SK-N-SH treated with all-trans-retinoic acid at 6 μM for 48 hours (cell line): Measurements from ENCODE around the gene KCNH1.

Experiments
- ATAC-seq: fragments of 200-7000 bp; cut with Tn5 transposase; 3 replicates; pipeline ENCODE4 v1.9.1; 2020; ENCODE audit warnings: mild to moderate bottlenecking, moderate library complexity
- BACH2 ChIP-seq: fragments of 250-450 bp; sonication (Bioruptor Pico); IDR thresholded peaks from 2 replicates; pipeline ENCODE4 v1.9.0; 2021; ENCODE audit warnings: mild to moderate bottlenecking, borderline replicate concordance
- CREB5 ChIP-seq: fragments of 250-450 bp; sonication (Bioruptor Pico); IDR thresholded peaks from 2 replicates; pipeline ENCODE4 v1.5.1; 2020; ENCODE audit warnings: low read depth, mild to moderate bottlenecking, moderate library complexity
- CSDC2 ChIP-seq: fragments of 250-450 bp; sonication (Bioruptor Pico); IDR thresholded peaks from 2 replicates; pipeline ENCODE4 v1.5.0; 2020; ENCODE audit warnings: mild to moderate bottlenecking, moderate library complexity
- CSRNP3 ChIP-seq: fragments of 250-450 bp; sonication (Bioruptor Pico); IDR thresholded peaks from 2 replicates; pipeline ENCODE4 v1.5.1; 2021; ENCODE audit warnings: mild to moderate bottlenecking, moderate library complexity
- ESRRG ChIP-seq: fragments of 250-450 bp; sonication (Bioruptor Pico); IDR thresholded peaks from 2 replicates; pipeline ENCODE4 v1.6.1; 2021; ENCODE audit warnings: mild to moderate bottlenecking
- GLIS3 ChIP-seq: fragments of 250-450 bp; sonication (Bioruptor Pico); IDR thresholded peaks from 2 replicates; pipeline ENCODE4 v1.5.0; 2020; ENCODE audit warnings: mild to moderate bottlenecking, moderate library complexity
- ISL1 ChIP-seq: fragments of 250-450 bp; sonication (Bioruptor Pico); IDR thresholded peaks from 2 replicates; pipeline ENCODE4 v2.1.2; 2022; ENCODE audit warnings: mild to moderate bottlenecking, moderate library complexity
- OSR1 ChIP-seq: fragments of 250-450 bp; sonication (Bioruptor Pico); IDR thresholded peaks from 2 replicates; pipeline ENCODE4 v1.8.0; 2022; ENCODE audit warnings: moderate library complexity, mild to moderate bottlenecking, inconsistent platforms
- PATZ1 ChIP-seq: fragments of 250-450 bp; sonication (Bioruptor Pico); IDR thresholded peaks from 2 replicates; pipeline ENCODE4 v1.8.0; 2020; ENCODE audit warnings: mild to moderate bottlenecking, moderate library complexity, borderline replicate concordance
- POU6F1 ChIP-seq: fragments of 250-450 bp; sonication (Bioruptor Pico); IDR thresholded peaks from 2 replicates; pipeline ENCODE4 v1.8.0; 2021; ENCODE audit warnings: low read depth, mild to moderate bottlenecking, moderate library complexity, borderline replicate concordance
- PPARA ChIP-seq: fragments of 250-450 bp; sonication (Bioruptor Pico); IDR thresholded peaks from 2 replicates; pipeline ENCODE4 v1.5.0; 2020; ENCODE audit warnings: mild to moderate bottlenecking, borderline replicate concordance
- RARB ChIP-seq: fragments of 250-450 bp; sonication (Bioruptor Pico); IDR thresholded peaks from 2 replicates; pipeline ENCODE4 v1.8.0; 2021; ENCODE audit warnings: mild to moderate bottlenecking, moderate library complexity
- SNAI2 ChIP-seq: fragments of 250-450 bp; sonication (Bioruptor Pico); IDR thresholded peaks from 2 replicates; pipeline ENCODE4 v1.5.0; 2020; ENCODE audit warnings: mild to moderate bottlenecking, moderate library complexity
- TOX ChIP-seq: fragments of 250-450 bp; sonication (Bioruptor Pico); IDR thresholded peaks from 2 replicates; pipeline ENCODE4 v1.8.0; 2021; ENCODE audit warnings: mild to moderate bottlenecking, moderate library complexity, borderline replicate concordance
- TSHZ2 ChIP-seq: fragments of 250-450 bp; sonication (Bioruptor Pico); IDR thresholded peaks from 2 replicates; pipeline ENCODE4 v1.5.0; 2020; ENCODE audit warnings: mild to moderate bottlenecking, moderate library complexity
- ZFP3 ChIP-seq: fragments of 250-450 bp; sonication (Bioruptor Pico); IDR thresholded peaks from 2 replicates; pipeline ENCODE4 v1.5.0; 2020; ENCODE audit warnings: mild to moderate bottlenecking, moderate library complexity
- ZFP30 ChIP-seq: fragments of 450-650 bp; formaldehyde crosslinking; IDR thresholded peaks from 2 replicates; pipeline ENCODE4 v1.5.0; 2022; ENCODE audit warnings: mild to moderate bottlenecking, moderate library complexity
- ZNF565 ChIP-seq: fragments of 450-650 bp; formaldehyde crosslinking; conservative IDR thresholded peaks from 2 replicates; pipeline ENCODE4 v1.5.0; 2020; ENCODE audit warnings: low read depth, mild to moderate bottlenecking, moderate library complexity
- ZNF70 ChIP-seq: fragments of 450-650 bp; formaldehyde crosslinking; IDR thresholded peaks from 2 replicates; pipeline ENCODE4 v1.5.0; 2020; ENCODE audit warnings: mild to moderate bottlenecking, moderate library complexity
- ZNF8 ChIP-seq: fragments of 450-650 bp; formaldehyde crosslinking; IDR thresholded peaks from 2 replicates; pipeline ENCODE4 v1.5.0; 2020; ENCODE audit warnings: mild to moderate bottlenecking, moderate library complexity

The KCNH1 gene

GRCh38 chr1:210773450-210773849 lies 360.5 kb downstream of the KCNH1 start:
- TF ChIP-seq BACH2 (CRISPR knock-in tag) (no peak), SNAI2 (CRISPR knock-in tag) (no peak), PATZ1 (CRISPR knock-in tag) (no peak), ESRRG (CRISPR knock-in tag) (no peak)
- ATAC-seq, result no peak

- ATAC-seq, result no peak
- no peak for TF ChIP-seq ESRRG (CRISPR knock-in tag)
These were observed 362.8 kb downstream of the KCNH1 start for GRCh38 chr1:210771131-210771530.

GRCh38 chr1:210770396-210770984 lies 363.5 kb downstream of the KCNH1 start:
- ATAC-seq, result no peak
- TF ChIP-seq GLIS3 (CRISPR knock-in tag) (no peak), POU6F1 (no peak), RARB (CRISPR knock-in tag) (no peak), ESRRG (CRISPR knock-in tag) (no peak)

- no peak for ATAC-seq
- TF ChIP-seq PPARA (CRISPR knock-in tag) (no peak), TSHZ2 (CRISPR knock-in tag) (no peak), ZFP3 (CRISPR knock-in tag) (no peak), POU6F1 (no peak), ZFP30 (no peak), CSDC2 (CRISPR knock-in tag) (no peak), ZNF70 (no peak), TOX (no peak), ZNF8 (CRISPR knock-in tag) (no peak), OSR1 (no peak), SNAI2 (CRISPR knock-in tag) (no peak), GLIS3 (CRISPR knock-in tag) (no peak), CSRNP3 (CRISPR knock-in tag) (no peak), ZNF565 (CRISPR knock-in tag) (no peak)
These were observed 364.5 kb downstream of the KCNH1 start for GRCh38 chr1:210769473-210769872.

- TF ChIP-seq PATZ1 (CRISPR knock-in tag), result no peak
- no peak for TF ChIP-seq ZNF8 (CRISPR knock-in tag)
- TF ChIP-seq RARB (CRISPR knock-in tag), result no peak
- TF ChIP-seq CREB5 (CRISPR knock-in tag), result no peak
- TF ChIP-seq ISL1 (CRISPR knock-in tag), result no peak
- TF ChIP-seq SNAI2 (CRISPR knock-in tag), result no peak
- TF ChIP-seq, all 23 proteins: peak for 0
These were observed 369.4 kb downstream of the KCNH1 start for GRCh38 chr1:210764536-210764935.

More at GRCh38 chr1:210764536-210764935, 369.4 kb downstream of the KCNH1 start:
- no peak for ATAC-seq
